ENCODE data around the gene NEDD4. TPM values are rescaled to one million over a fixed set of nuclear protein-coding genes. Genes with fewer than 3 reads are reported as not detected.
A peak's percentile ranks its signal among the peaks of the same experiment; 100 is the strongest.
"Not testable (repeated sequence)": the region's sequence is repeated elsewhere in the genome, so short reads cannot be mapped to it uniquely, and the experiment has no call there.

The NEDD4 gene
- polyA plus RNA-seq, 3 donors = 1.2 to 3.8 (median 1.3) TPM

- no peak overlapping the region for H2AFZ ChIP-seq (ENCODE audit: insufficient read depth, low read depth, low read length, poor library complexity, severe bottlenecking)
- H3K36me3 Mint-ChIP-seq = no peaks in the 10 kb centered on the region
- intact Hi-C loops (cut with micrococcal nuclease) = no loop called here
Observed at GRCh38 chr15:56016281-56016680, 22.9 kb upstream of the NEDD4 start.

DNA sequence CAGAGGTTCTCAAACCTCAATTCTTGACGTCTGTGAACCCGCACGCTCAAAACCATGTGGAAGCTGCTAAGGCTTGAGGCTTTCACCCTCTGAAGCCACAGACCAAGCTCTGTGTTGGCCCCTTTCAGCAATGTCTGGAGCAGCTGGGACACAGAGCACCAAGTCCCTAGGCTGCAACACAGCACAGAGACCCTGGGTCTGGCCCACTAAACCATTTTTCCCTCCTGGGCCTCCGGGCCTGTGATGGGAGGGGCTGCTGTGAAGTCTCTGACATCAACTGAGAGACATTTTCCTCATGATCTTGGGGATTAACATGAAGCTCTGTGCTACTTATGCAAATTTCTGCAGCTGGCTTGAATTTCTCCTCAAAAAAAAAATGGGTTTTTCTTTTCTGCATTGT lies 21.3 kb upstream of the NEDD4 start:
- no peak for TF ChIP-seq CTCF (IDR thresholded peaks at IDR 0.05)
- Histone ChIP-seq H3K27ac (ENCODE audit: low read depth in 1 of 2, low read length in 2 of 2) (no peak overlapping the region), H3K79me2 (ENCODE audit: insufficient read depth, low read length) (no peaks in the 10 kb centered on the region), H3K9ac (ENCODE audit: insufficient read depth, low read length, poor library complexity, severe bottlenecking) (no peak overlapping the region), H3K4me3 (replicated peaks in 1 of 3; ENCODE audit: low read depth in 2 of 3, low read length in 3 of 3) (no peak overlapping the region), H3K4me1 (ENCODE audit: control insufficient read depth in 1 of 2, insufficient read depth in 2 of 2, low read length in 2 of 2) (no peaks in the 10 kb centered on the region), H3K9me3 (replicated peaks in 1 of 2; ENCODE audit: control insufficient read depth in 1 of 2, insufficient read depth in 1 of 2, low read length in 2 of 2) (peaks cover 0 to 7% of the 10 kb centered on the region in 2 donors), H3K27me3 (ENCODE audit: control insufficient read depth in 2 of 2, insufficient read depth in 2 of 2, low read length in 2 of 2) (no peaks in the 10 kb centered on the region), H3K4me2 (replicated peaks; ENCODE audit: extremely low read depth, low read length, poor library complexity, severe bottlenecking) (no peak overlapping the region), H3K36me3 (replicated peaks in 1 of 2; ENCODE audit: control insufficient read depth in 1 of 2, insufficient read depth in 2 of 2, low read length in 2 of 2) (no peaks in the 10 kb centered on the region), H4K20me1 (ENCODE audit: insufficient read depth, low read length) (no peaks in the 10 kb centered on the region), H2AFZ (ENCODE audit: insufficient read depth, low read depth, low read length, poor library complexity, severe bottlenecking) (no peak overlapping the region)
- 85% methylated on average over 3 of the region's 4 CpGs for whole genome bisulfite sequencing (ENCODE audit: insufficient coverage)
- Mint-ChIP-seq H3K4me1 (no peaks in the 10 kb centered on the region), H3K27ac (no peak overlapping the region), H3K27me3 (ENCODE audit: low read depth in 3 of 3) (peaks cover 0 to 3% (median 0%) of the 10 kb centered on the region in 3 donors), H3K36me3 (no peaks in the 10 kb centered on the region), H3K4me3 (no peak overlapping the region), H3K9me3 (peaks cover 16 to 36% (median 24%) of the 10 kb centered on the region in 7 donors)
- DNase-seq = no peak
- intact Hi-C loops (cut with micrococcal nuclease) = no loop called here

More at GRCh38 chr15:56016281-56016680, 22.9 kb upstream of the NEDD4 start:
- Mint-ChIP-seq H3K4me3 (no peak overlapping the region), H3K27ac (no peak overlapping the region), H3K9me3 (peaks cover 16 to 36% (median 21%) of the 10 kb centered on the region in 7 donors), H3K27me3 (ENCODE audit: low read depth in 3 of 3) (peaks cover 0 to 1% (median 0%) of the 10 kb centered on the region in 3 donors), H3K4me1 (no peaks in the 10 kb centered on the region)
- no peaks in the 10 kb centered on the region for H4K20me1 ChIP-seq (ENCODE audit: insufficient read depth, low read length)
- H3K4me1 ChIP-seq (ENCODE audit: control insufficient read depth in 1 of 2, insufficient read depth in 2 of 2, low read length in 2 of 2) = no peaks in the 10 kb centered on the region
- no peaks in the 10 kb centered on the region for H3K36me3 ChIP-seq (replicated peaks in 1 of 2; ENCODE audit: control insufficient read depth in 1 of 2, insufficient read depth in 2 of 2, low read length in 2 of 2)
- no peak overlapping the region for H3K9ac ChIP-seq (ENCODE audit: insufficient read depth, low read length, poor library complexity, severe bottlenecking)
- no peak for DNase-seq
- H3K4me2 ChIP-seq (replicated peaks; ENCODE audit: extremely low read depth, low read length, poor library complexity, severe bottlenecking) = no peak overlapping the region
- no peak for TF ChIP-seq CTCF (IDR thresholded peaks at IDR 0.05)
- no peak overlapping the region for H3K4me3 ChIP-seq (replicated peaks in 1 of 3; ENCODE audit: low read depth in 2 of 3, low read length in 3 of 3)
- WGBS (ENCODE audit: insufficient coverage) = no CpG with 5 or more reads among the region's 3 CpGs
- H3K27ac ChIP-seq (ENCODE audit: low read depth in 1 of 2, low read length in 2 of 2) = no peak overlapping the region
- no peaks in the 10 kb centered on the region for H3K79me2 ChIP-seq (ENCODE audit: insufficient read depth, low read length)
- H3K27me3 ChIP-seq (ENCODE audit: control insufficient read depth in 2 of 2, insufficient read depth in 2 of 2, low read length in 2 of 2) = no peaks in the 10 kb centered on the region
- H3K9me3 ChIP-seq (replicated peaks in 1 of 2; ENCODE audit: control insufficient read depth in 1 of 2, insufficient read depth in 1 of 2, low read length in 2 of 2) = peaks cover 0 to 7% of the 10 kb centered on the region in 2 donors

GRCh38 chr15:56007053-56007452 lies 13.6 kb upstream of the NEDD4 start:
- H3K9me3 ChIP-seq (replicated peaks in 1 of 2; ENCODE audit: control insufficient read depth in 1 of 2, insufficient read depth in 1 of 2, low read length in 2 of 2); H4K20me1 ChIP-seq (ENCODE audit: insufficient read depth, low read length); H3K79me2 ChIP-seq (ENCODE audit: insufficient read depth, low read length); H3K36me3 Mint-ChIP-seq; H3K4me2 ChIP-seq (replicated peaks; ENCODE audit: extremely low read depth, low read length, poor library complexity, severe bottlenecking); H3K9ac ChIP-seq (ENCODE audit: insufficient read depth, low read length, poor library complexity, severe bottlenecking); DNase-seq; H3K27ac ChIP-seq (ENCODE audit: low read depth in 1 of 2, low read length in 2 of 2); H3K4me1 ChIP-seq (ENCODE audit: control insufficient read depth in 1 of 2, insufficient read depth in 2 of 2, low read length in 2 of 2); H3K4me3 ChIP-seq (replicated peaks in 1 of 3; ENCODE audit: low read depth in 2 of 3, low read length in 3 of 3); H3K27ac Mint-ChIP-seq; H3K36me3 ChIP-seq (replicated peaks in 1 of 2; ENCODE audit: control insufficient read depth in 1 of 2, insufficient read depth in 2 of 2, low read length in 2 of 2); H2AFZ ChIP-seq (ENCODE audit: insufficient read depth, low read depth, low read length, poor library complexity, severe bottlenecking); H3K4me1 Mint-ChIP-seq; intact Hi-C loops (cut with micrococcal nuclease): not testable (repeated sequence)
- peaks cover 4 to 10% (median 8%) of the 10 kb centered on the region in 3 donors for H3K27me3 Mint-ChIP-seq (ENCODE audit: low read depth in 3 of 3)
- peaks cover 0 to 13% (median 7%) of the 10 kb centered on the region in 7 donors for H3K9me3 Mint-ChIP-seq
- H3K4me3 Mint-ChIP-seq = peak overlapping the region; percentile 49 to 70
- 0% methylated on average over 5 of the region's 40 CpGs for WGBS (ENCODE audit: insufficient coverage)
- peaks cover 0 to 15% of the 10 kb centered on the region in 2 donors for H3K27me3 ChIP-seq (ENCODE audit: control insufficient read depth in 2 of 2, insufficient read depth in 2 of 2, low read length in 2 of 2)
